HCT116 (cell line): ENCODE measurements around the gene GTF2IRD1. TPM values are rescaled to one million over a fixed set of nuclear protein-coding genes. Genes with fewer than 3 reads are reported as not detected.

Experiments
- ATAC-seq: fragments of 200-7000 bp; cut with Tn5 transposase; 2 replicates; pipeline ENCODE4 v1.9.1; 2020; ENCODE audit warnings: mild to moderate bottlenecking, moderate library complexity
- BruUV-seq: library from RNA; stranded (reverse); fragments of 400-500 nt; replicated peaks from 2 replicates; lab custom pipeline; 2021; lab: Mats Ljungman, UMichigan
- CTCF ChIA-PET: fragments of 300-600 bp; sonication (Branson Sonifier 250); formaldehyde crosslinking; loops from one replicate; lab custom pipeline; 2021; ENCODE audit warnings: antibody characterized with exemption; lab: Charles Lee
- POLR2A ChIA-PET: fragments of 300-600, 350-600 bp; sonication (Branson Sonifier 250); formaldehyde crosslinking; loops from one replicate; lab custom pipeline; 2021; ENCODE audit warnings: antibody characterized with exemption; lab: Charles Lee
- RAD21 ChIA-PET, 2 experiments: fragments of 300-600 bp; sonication (Branson Sonifier 250); formaldehyde crosslinking; loops; one replicate each; lab custom pipeline; 2023; ENCODE audit warnings: low total read pairs in 2 of 2; ENCODE audit not compliant: uncharacterized antibody in 2 of 2, unreplicated experiment in 2 of 2, low non-redundant PET in 1 of 2; lab: Charles Lee
- DNase-seq: peaks from one replicate; pipeline ENCODE4 v3.0.0-alpha.2; 2010; ENCODE audit warnings: low read depth, low spot score
- H2AFZ ChIP-seq: fragments of 200-600 bp; shearing (Covaris generic), sonication (generic); 2 replicates; pipeline ENCODE4 v1.6.1; 2017; ENCODE audit warnings: low read depth, mixed run types, mixed read lengths, antibody characterized with exemption, low read length; ENCODE audit not compliant: poor library complexity, severe bottlenecking
- H3K27ac ChIP-seq: 2 replicates; pipeline ENCODE4 v1.5.1; 2012; ENCODE audit warnings: low read depth, low read length
- H3K27me3 ChIP-seq: fragments of 200-600 bp; sonication (generic); 2 replicates; pipeline ENCODE4 v1.6.1; 2016; ENCODE audit warnings: mixed run types, low read length, mixed read lengths; ENCODE audit not compliant: insufficient read depth
- H3K36me3 ChIP-seq, 2 experiments: fragments of 200-500 bp in 1 of 2; fragments of 200-600 bp in 1 of 2; sonication (Bioruptor generic) in 1 of 2; sonication (generic) in 1 of 2; 2 replicates each; pipeline versions ENCODE4 v1.5.1 to v1.6.1; 2014 to 2016; ENCODE audit warnings: low read length in 2 of 2, inconsistent platforms in 1 of 2, mixed read lengths in 1 of 2, mixed run types in 1 of 2; ENCODE audit not compliant: insufficient read depth in 2 of 2, control insufficient read depth in 1 of 2
- H3K4me1 ChIP-seq, 2 experiments: fragments of 200-600 bp in 1 of 2; sonication (generic) in 1 of 2; 2 replicates each; pipeline versions ENCODE4 v1.5.1 to v1.6.1; 2012 to 2017; ENCODE audit warnings: low read length in 2 of 2, inconsistent platforms in 1 of 2, mild to moderate bottlenecking in 1 of 2, mixed read lengths in 1 of 2, mixed run types in 1 of 2, moderate library complexity in 1 of 2; ENCODE audit not compliant: insufficient read depth in 2 of 2, control insufficient read depth in 1 of 2
- H3K4me2 ChIP-seq: fragments of 200-600 bp; sonication (generic); 2 replicates; pipeline ENCODE4 v1.6.1; 2017; ENCODE audit warnings: mixed run types, low read length, mixed read lengths
- H3K4me3 ChIP-seq, 2 experiments: fragments of 200-600 bp in 1 of 2; sonication (generic) in 1 of 2; replicated peaks in 1 of 2; 2 replicates each; pipeline ENCODE4 v1.5.1; 2011 to 2016; ENCODE audit warnings: low read length in 2 of 2, control low read depth in 1 of 2, low read depth in 1 of 2, mild to moderate bottlenecking in 1 of 2, mixed read lengths in 1 of 2, mixed run types in 1 of 2
- H3K79me2 ChIP-seq: fragments of 200-600 bp; sonication (generic); 2 replicates; pipeline ENCODE4 v1.6.1; 2017; ENCODE audit warnings: mild to moderate bottlenecking, mixed run types, low read length, moderate library complexity, mixed read lengths; ENCODE audit not compliant: insufficient read depth
- H3K9ac ChIP-seq: fragments of 200-600 bp; sonication (generic); 2 replicates; pipeline ENCODE4 v1.6.1; 2016; ENCODE audit warnings: low read length, mixed read lengths
- H3K9me2 ChIP-seq: fragments of 200-600 bp; sonication (generic), shearing (Covaris generic); 2 replicates; pipeline ENCODE4 v1.6.1; 2017; ENCODE audit warnings: mixed run types, mild to moderate bottlenecking, moderate library complexity; ENCODE audit not compliant: insufficient read depth
- H3K9me3 ChIP-seq, 2 experiments: fragments of 200-500 bp in 1 of 2; fragments of 200-600 bp in 1 of 2; sonication (Bioruptor generic) in 1 of 2; sonication (generic) in 1 of 2; 2 replicates each; pipeline ENCODE4 v1.6.1; 2014 to 2017; ENCODE audit warnings: low read length in 2 of 2, mixed read lengths in 2 of 2, inconsistent platforms in 1 of 2, low read depth in 1 of 2, mild to moderate bottlenecking in 1 of 2, mixed run types in 1 of 2, moderate library complexity in 1 of 2; ENCODE audit not compliant: control insufficient read depth in 1 of 2, insufficient read depth in 1 of 2
- H4K20me1 ChIP-seq: fragments of 200-600 bp; sonication (generic), shearing (Covaris generic); 2 replicates; pipeline ENCODE4 v1.6.1; 2017; ENCODE audit warnings: mixed run types, mild to moderate bottlenecking, moderate library complexity; ENCODE audit not compliant: insufficient read depth
- CBX3 ChIP-seq: IDR thresholded peaks from 2 replicates; pipeline ENCODE4 v1.6.1; 2012; ENCODE audit warnings: low read depth
- CEBPB ChIP-seq: IDR thresholded peaks from 2 replicates; pipeline ENCODE4 v1.6.1; 2012; ENCODE audit warnings: low read depth
- EGR1 ChIP-seq: IDR thresholded peaks from 2 replicates; pipeline ENCODE4 v1.6.1; 2012; ENCODE audit warnings: low read depth
- ELF1 ChIP-seq: IDR thresholded peaks from 2 replicates; pipeline ENCODE4 v1.6.1; 2012; ENCODE audit warnings: low read depth, borderline replicate concordance
- EZH2 ChIP-seq: fragments of 200-600 bp; sonication (generic); IDR thresholded peaks from 2 replicates; pipeline ENCODE4 v1.6.1; 2017; ENCODE audit warnings: antibody characterized with exemption, mixed run types
- EZH2phosphoT487 ChIP-seq: fragments of 200-600 bp; IDR thresholded peaks from 2 replicates; pipeline ENCODE4 v1.6.1; 2018; ENCODE audit warnings: antibody characterized with exemption, borderline replicate concordance
- FOSL1 ChIP-seq: IDR thresholded peaks from 2 replicates; pipeline ENCODE4 v1.6.1; 2012; ENCODE audit warnings: low read depth
- JUND ChIP-seq: IDR thresholded peaks from 2 replicates; pipeline ENCODE4 v1.6.1; 2012
- POLR2A ChIP-seq: IDR thresholded peaks from 2 replicates; pipeline ENCODE4 v1.7.0; 2011; ENCODE audit warnings: borderline replicate concordance; ENCODE audit not compliant: insufficient read depth, insufficient read length; ENCODE audit errors: extremely low read depth
- RAD21 ChIP-seq: IDR thresholded peaks from 2 replicates; pipeline ENCODE4 v1.6.1; 2012; ENCODE audit warnings: low read depth, mild to moderate bottlenecking
- TCF7L2 ChIP-seq: IDR thresholded peaks from 2 replicates; pipeline ENCODE4 v1.7.0; 2011; ENCODE audit warnings: borderline replicate concordance, inconsistent platforms; ENCODE audit not compliant: insufficient read depth, insufficient read length; ENCODE audit errors: extremely low read depth
- YY1 ChIP-seq: IDR thresholded peaks from 2 replicates; pipeline ENCODE4 v1.6.1; 2011; ENCODE audit warnings: low read length, low read depth, moderate library complexity, mild to moderate bottlenecking; ENCODE audit not compliant: insufficient replicate concordance; ENCODE audit errors: extremely low read depth
- ZFX ChIP-seq: fragments of 450-650 bp; IDR thresholded peaks from 2 replicates; pipeline ENCODE4 v1.6.1; 2017
- ZNF274 ChIP-seq: fragments of 200-500 bp; sonication (Bioruptor generic); IDR thresholded peaks from 2 replicates; pipeline ENCODE4 v1.6.1; 2014; ENCODE audit warnings: mild to moderate bottlenecking, low read depth, low read length, inconsistent platforms
- intact Hi-C: fragments of 100-400 bp; cut with micrococcal nuclease; formaldehyde crosslinking; loops from 2 replicates; pipeline ENCODE4 v1.10.0; 2022
- total RNA-seq: library from RNA; stranded (reverse); gene quantifications from one replicate; pipeline ENCODE4 v1.2.1, GENCODE V29; 2021; ENCODE audit not compliant: unreplicated experiment
- TF ChIP-seq, protein P1 (sequence below): IDR thresholded peaks from 2 replicates; pipeline ENCODE4 v1.6.1; 2012
- TF ChIP-seq, protein P2 (sequence below), 3 experiments: fragments of 200-600 bp in 1 of 3; sonication (generic) in 1 of 3; IDR thresholded peaks in 2 of 3; conservative IDR thresholded peaks in 1 of 3; 2 replicates each; pipeline ENCODE4 v1.5.1; 2012 to 2017; ENCODE audit warnings: low read depth in 2 of 3, low read length in 2 of 3, antibody characterized with exemption in 1 of 3, borderline replicate concordance in 1 of 3, control low read depth in 1 of 3, mild to moderate bottlenecking in 1 of 3, mixed read lengths in 1 of 3, mixed run types in 1 of 3, moderate library complexity in 1 of 3; ENCODE audit not compliant: insufficient read depth in 1 of 3
- TF ChIP-seq, protein P3 (sequence below): IDR thresholded peaks from 2 replicates; pipeline ENCODE4 v1.6.1; 2012; ENCODE audit warnings: low read depth
- TF ChIP-seq, protein P4 (sequence below): IDR thresholded peaks from 2 replicates; pipeline ENCODE4 v1.6.1; 2012
- TF ChIP-seq, protein P5 (sequence below): IDR thresholded peaks from 2 replicates; pipeline ENCODE4 v1.6.1; 2011; ENCODE audit warnings: mild to moderate bottlenecking, low read length, moderate library complexity; ENCODE audit not compliant: insufficient replicate concordance; ENCODE audit errors: extremely low read depth

The GTF2IRD1 gene
- total RNA-seq, 1 experiment from 2014 or later, result 34.5 TPM

DNA sequence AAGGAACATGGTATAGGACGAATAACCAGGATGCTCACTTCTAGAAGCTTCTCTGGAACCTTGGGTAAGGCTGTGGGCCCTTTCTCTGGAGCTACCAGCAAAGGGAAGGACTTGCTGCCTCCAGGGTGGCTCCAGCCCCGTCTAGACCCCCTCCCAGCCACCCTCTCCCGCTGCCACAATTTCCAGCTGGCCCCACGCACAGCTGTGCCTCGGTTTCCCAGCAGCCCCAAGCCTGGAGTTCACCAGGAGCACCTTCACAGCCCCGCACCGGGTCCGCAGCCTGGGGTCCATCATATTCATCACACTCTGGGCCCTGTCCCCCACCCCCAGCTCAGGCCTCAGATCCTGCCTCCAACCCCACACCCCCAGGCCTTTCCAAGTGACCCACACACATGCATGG lies 35.6 kb upstream of the GTF2IRD1 start:
- no peak overlapping the region for H3K27ac ChIP-seq
- no peak for ATAC-seq
- no peaks in the 10 kb centered on the region for H4K20me1 ChIP-seq
- no peaks in the 10 kb centered on the region for H3K9me2 ChIP-seq
- ChIA-PET RAD21 (interaction anchor here in 1 of 2 experiments (1.3 kb wide), 1 partner anchor 149 kb away, joined by 6 read pairs; no protein-coding TSS in a partner anchor), POLR2A (no interaction called here), CTCF (interaction anchor here (1.0 to 1.5 kb wide), 2 partner anchors 146 to 148 kb away, joined by 3 to 16 read pairs; no protein-coding TSS in a partner anchor)
- H3K27me3 ChIP-seq, result no peaks in the 10 kb centered on the region
- intact Hi-C loops, result loop anchor here (5.0 kb wide), 1 partner anchor 449 kb away; no protein-coding TSS in a partner anchor
- TF ChIP-seq ZNF274, result no peak
- no peak for TF ChIP-seq FOSL1
- no peak for TF ChIP-seq POLR2A
- no peak for TF ChIP-seq YY1
- TF ChIP-seq CBX3, result no peak
- TF ChIP-seq TCF7L2, result no peak
- TF ChIP-seq, protein P1, sequence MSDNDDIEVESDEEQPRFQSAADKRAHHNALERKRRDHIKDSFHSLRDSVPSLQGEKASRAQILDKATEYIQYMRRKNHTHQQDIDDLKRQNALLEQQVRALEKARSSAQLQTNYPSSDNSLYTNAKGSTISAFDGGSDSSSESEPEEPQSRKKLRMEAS, result no peak
- TF ChIP-seq EGR1, result no peak
- TF ChIP-seq RAD21, result no peak
- no peak for TF ChIP-seq ELF1
- no peak for TF ChIP-seq ZFX
- TF ChIP-seq JUND, result no peak
- TF ChIP-seq CEBPB, result no peak
- TF ChIP-seq, protein P2, sequence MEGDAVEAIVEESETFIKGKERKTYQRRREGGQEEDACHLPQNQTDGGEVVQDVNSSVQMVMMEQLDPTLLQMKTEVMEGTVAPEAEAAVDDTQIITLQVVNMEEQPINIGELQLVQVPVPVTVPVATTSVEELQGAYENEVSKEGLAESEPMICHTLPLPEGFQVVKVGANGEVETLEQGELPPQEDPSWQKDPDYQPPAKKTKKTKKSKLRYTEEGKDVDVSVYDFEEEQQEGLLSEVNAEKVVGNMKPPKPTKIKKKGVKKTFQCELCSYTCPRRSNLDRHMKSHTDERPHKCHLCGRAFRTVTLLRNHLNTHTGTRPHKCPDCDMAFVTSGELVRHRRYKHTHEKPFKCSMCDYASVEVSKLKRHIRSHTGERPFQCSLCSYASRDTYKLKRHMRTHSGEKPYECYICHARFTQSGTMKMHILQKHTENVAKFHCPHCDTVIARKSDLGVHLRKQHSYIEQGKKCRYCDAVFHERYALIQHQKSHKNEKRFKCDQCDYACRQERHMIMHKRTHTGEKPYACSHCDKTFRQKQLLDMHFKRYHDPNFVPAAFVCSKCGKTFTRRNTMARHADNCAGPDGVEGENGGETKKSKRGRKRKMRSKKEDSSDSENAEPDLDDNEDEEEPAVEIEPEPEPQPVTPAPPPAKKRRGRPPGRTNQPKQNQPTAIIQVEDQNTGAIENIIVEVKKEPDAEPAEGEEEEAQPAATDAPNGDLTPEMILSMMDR (IDR thresholded peaks at IDR 0.05 in 2 of 3, conservative IDR thresholded peaks at IDR 0.05 in 1 of 3; ENCODE audit: borderline replicate concordance in 1 of 3, insufficient read depth in 1 of 3, low read depth in 2 of 3, low read length in 2 of 3), result no peak
- TF ChIP-seq EZH2phosphoT487, result no peak
- TF ChIP-seq, protein P3, sequence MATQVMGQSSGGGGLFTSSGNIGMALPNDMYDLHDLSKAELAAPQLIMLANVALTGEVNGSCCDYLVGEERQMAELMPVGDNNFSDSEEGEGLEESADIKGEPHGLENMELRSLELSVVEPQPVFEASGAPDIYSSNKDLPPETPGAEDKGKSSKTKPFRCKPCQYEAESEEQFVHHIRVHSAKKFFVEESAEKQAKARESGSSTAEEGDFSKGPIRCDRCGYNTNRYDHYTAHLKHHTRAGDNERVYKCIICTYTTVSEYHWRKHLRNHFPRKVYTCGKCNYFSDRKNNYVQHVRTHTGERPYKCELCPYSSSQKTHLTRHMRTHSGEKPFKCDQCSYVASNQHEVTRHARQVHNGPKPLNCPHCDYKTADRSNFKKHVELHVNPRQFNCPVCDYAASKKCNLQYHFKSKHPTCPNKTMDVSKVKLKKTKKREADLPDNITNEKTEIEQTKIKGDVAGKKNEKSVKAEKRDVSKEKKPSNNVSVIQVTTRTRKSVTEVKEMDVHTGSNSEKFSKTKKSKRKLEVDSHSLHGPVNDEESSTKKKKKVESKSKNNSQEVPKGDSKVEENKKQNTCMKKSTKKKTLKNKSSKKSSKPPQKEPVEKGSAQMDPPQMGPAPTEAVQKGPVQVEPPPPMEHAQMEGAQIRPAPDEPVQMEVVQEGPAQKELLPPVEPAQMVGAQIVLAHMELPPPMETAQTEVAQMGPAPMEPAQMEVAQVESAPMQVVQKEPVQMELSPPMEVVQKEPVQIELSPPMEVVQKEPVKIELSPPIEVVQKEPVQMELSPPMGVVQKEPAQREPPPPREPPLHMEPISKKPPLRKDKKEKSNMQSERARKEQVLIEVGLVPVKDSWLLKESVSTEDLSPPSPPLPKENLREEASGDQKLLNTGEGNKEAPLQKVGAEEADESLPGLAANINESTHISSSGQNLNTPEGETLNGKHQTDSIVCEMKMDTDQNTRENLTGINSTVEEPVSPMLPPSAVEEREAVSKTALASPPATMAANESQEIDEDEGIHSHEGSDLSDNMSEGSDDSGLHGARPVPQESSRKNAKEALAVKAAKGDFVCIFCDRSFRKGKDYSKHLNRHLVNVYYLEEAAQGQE, result no peak
- TF ChIP-seq EZH2, result no peak
- TF ChIP-seq, protein P4, sequence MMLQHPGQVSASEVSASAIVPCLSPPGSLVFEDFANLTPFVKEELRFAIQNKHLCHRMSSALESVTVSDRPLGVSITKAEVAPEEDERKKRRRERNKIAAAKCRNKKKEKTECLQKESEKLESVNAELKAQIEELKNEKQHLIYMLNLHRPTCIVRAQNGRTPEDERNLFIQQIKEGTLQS, result no peak
- TF ChIP-seq, protein P5, sequence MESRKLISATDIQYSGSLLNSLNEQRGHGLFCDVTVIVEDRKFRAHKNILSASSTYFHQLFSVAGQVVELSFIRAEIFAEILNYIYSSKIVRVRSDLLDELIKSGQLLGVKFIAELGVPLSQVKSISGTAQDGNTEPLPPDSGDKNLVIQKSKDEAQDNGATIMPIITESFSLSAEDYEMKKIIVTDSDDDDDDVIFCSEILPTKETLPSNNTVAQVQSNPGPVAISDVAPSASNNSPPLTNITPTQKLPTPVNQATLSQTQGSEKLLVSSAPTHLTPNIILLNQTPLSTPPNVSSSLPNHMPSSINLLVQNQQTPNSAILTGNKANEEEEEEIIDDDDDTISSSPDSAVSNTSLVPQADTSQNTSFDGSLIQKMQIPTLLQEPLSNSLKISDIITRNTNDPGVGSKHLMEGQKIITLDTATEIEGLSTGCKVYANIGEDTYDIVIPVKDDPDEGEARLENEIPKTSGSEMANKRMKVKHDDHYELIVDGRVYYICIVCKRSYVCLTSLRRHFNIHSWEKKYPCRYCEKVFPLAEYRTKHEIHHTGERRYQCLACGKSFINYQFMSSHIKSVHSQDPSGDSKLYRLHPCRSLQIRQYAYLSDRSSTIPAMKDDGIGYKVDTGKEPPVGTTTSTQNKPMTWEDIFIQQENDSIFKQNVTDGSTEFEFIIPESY, result no peak
- no peaks in the 10 kb centered on the region for H3K9me3 ChIP-seq
- no peak overlapping the region for H2AFZ ChIP-seq
- H3K4me1 ChIP-seq, result peaks cover 2 to 13% of the 10 kb centered on the region in 2 experiments; a peak in 2 of 4 replicates
- no peak overlapping the region for H3K4me3 ChIP-seq
- no peaks in the 10 kb centered on the region for H3K36me3 ChIP-seq
- no TSS peak for BruUV-seq
- no peaks in the 10 kb centered on the region for H3K79me2 ChIP-seq
- H3K4me2 ChIP-seq, result no peak overlapping the region
- DNase-seq, result no peak
- no peak overlapping the region for H3K9ac ChIP-seq
